ENCODE data around the gene DRD5. TPM values are rescaled to one million over a fixed set of nuclear protein-coding genes. Genes with fewer than 3 reads are reported as not detected.

The DRD5 gene
- total and polyA plus RNA-seq, 7 experiments from 2014 or later: not detected

DNA sequence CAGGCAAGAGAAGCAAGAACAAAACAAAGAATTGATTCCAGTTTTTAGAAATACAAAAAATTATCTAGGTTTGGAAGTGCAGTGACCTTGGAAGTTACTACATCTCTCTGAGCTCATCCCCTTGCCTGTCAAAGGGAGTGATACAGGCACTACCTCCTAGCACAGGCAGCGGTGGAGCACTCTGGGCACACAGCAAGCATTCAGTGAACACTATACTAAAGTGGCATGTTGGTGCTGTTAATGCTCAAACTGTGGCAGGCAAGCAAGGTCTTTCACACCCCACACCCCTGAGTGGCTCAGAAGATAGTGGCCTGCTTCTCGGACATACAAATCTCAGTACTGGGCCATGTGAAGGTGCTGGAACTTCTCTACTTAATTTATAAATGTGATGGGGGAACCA is 51.2 kb downstream of the DRD5 start:
- Mint-ChIP-seq H3K27me3 (peaks cover 0 to 10% (median 4%) of the 10 kb centered on the region in 5 donors), H3K27ac (no peak overlapping the region), H3K36me3 (peaks cover 0 to 3% (median 0%) of the 10 kb centered on the region in 5 donors), H3K4me3 (no peak overlapping the region), H3K4me1 (no peaks in the 10 kb centered on the region), H3K9me3 (peaks cover 0 to 3% (median 0%) of the 10 kb centered on the region in 11 donors)
- no peaks in the 10 kb centered on the region for H3K27me3 ChIP-seq (ENCODE audit: control insufficient read depth in 2 of 2, insufficient read depth in 2 of 2, low read length in 2 of 2)
- CTCF ChIA-PET: no interaction called here
- no peaks in the 10 kb centered on the region for H3K36me3 ChIP-seq (ENCODE audit: control insufficient read depth in 2 of 3, insufficient read depth in 3 of 3, low read length in 3 of 3)
- ATAC-seq: no peak
- no peak for DNase-seq
- POLR2A ChIA-PET: no interaction called here
- H3K27ac ChIP-seq (ENCODE audit: low read depth, low read length): no peak overlapping the region
- H3K4me1 ChIP-seq (ENCODE audit: control insufficient read depth in 2 of 2, insufficient read depth in 2 of 2, low read length in 2 of 2): no peaks in the 10 kb centered on the region
- intact Hi-C loops (cut with micrococcal nuclease): no loop called here
- H3K4me3 ChIP-seq (ENCODE audit: low read length): no peak overlapping the region
- no peaks in the 10 kb centered on the region for H3K9me3 ChIP-seq (ENCODE audit: control insufficient read depth in 2 of 3, low read length in 3 of 3)

GRCh38 chr4:9833421-9833820 is 52.0 kb downstream of the DRD5 start:
- Mint-ChIP-seq H3K27ac (no peak overlapping the region), H3K36me3 (peaks cover 0 to 3% (median 0%) of the 10 kb centered on the region in 5 donors), H3K4me3 (no peak overlapping the region), H3K9me3 (peaks cover 0 to 8% (median 0%) of the 10 kb centered on the region in 11 donors), H3K27me3 (peaks cover 0 to 10% (median 9%) of the 10 kb centered on the region in 5 donors), H3K4me1 (no peaks in the 10 kb centered on the region)
- Histone ChIP-seq H3K9me3 (ENCODE audit: control insufficient read depth in 2 of 3, low read length in 3 of 3) (no peaks in the 10 kb centered on the region), H3K4me1 (ENCODE audit: control insufficient read depth in 2 of 2, insufficient read depth in 2 of 2, low read length in 2 of 2) (no peaks in the 10 kb centered on the region), H3K4me3 (ENCODE audit: low read length) (no peak overlapping the region), H3K36me3 (ENCODE audit: control insufficient read depth in 2 of 3, insufficient read depth in 3 of 3, low read length in 3 of 3) (no peaks in the 10 kb centered on the region), H3K27ac (ENCODE audit: low read depth, low read length) (no peak overlapping the region), H3K27me3 (ENCODE audit: control insufficient read depth in 2 of 2, insufficient read depth in 2 of 2, low read length in 2 of 2) (no peaks in the 10 kb centered on the region)
- ChIA-PET POLR2A (no interaction called here), CTCF (no interaction called here)
- intact Hi-C loops (cut with micrococcal nuclease): no loop called here
- no peak for DNase-seq
- ATAC-seq: no peak

Other genes with a start within 250 kb of the DRD5 start
- gene SLC2A9, start 239.9 kb downstream of the DRD5 start, total RNA-seq: 1 to 10 TPM; 1.5 to 9.6 (median 3.8) TPM
- gene SLC2A9, start 239.9 kb downstream of the DRD5 start, polyA plus RNA-seq: 1 to 10 TPM in 1 of 2 donors, under 1 TPM in 1; 0.36 to 1.5 TPM